PC-3 (cell line): ENCODE data around the gene TFF3.

Experiments
- CTCF ChIP-seq: fragments of 300-600 bp; sonication (generic); conservative IDR thresholded peaks from 2 replicates; pipeline ENCODE4 v1.5.1; 2017; ENCODE audit warnings: antibody characterized with exemption, low read depth, mild to moderate bottlenecking, low read length
- EZH2 ChIP-seq: fragments of 300-600 bp; sonication (generic); IDR thresholded peaks from one replicate; pipeline ENCODE4 v1.6.1; 2017; ENCODE audit warnings: antibody characterized with exemption, mild to moderate bottlenecking, low read length; ENCODE audit not compliant: unreplicated experiment
- EZH2phosphoT487 ChIP-seq: fragments of 300-600 bp; sonication (generic); IDR thresholded peaks from 2 replicates; pipeline ENCODE4 v1.6.1; 2018; ENCODE audit warnings: mild to moderate bottlenecking, antibody characterized with exemption, low read length, borderline replicate concordance

DNA sequence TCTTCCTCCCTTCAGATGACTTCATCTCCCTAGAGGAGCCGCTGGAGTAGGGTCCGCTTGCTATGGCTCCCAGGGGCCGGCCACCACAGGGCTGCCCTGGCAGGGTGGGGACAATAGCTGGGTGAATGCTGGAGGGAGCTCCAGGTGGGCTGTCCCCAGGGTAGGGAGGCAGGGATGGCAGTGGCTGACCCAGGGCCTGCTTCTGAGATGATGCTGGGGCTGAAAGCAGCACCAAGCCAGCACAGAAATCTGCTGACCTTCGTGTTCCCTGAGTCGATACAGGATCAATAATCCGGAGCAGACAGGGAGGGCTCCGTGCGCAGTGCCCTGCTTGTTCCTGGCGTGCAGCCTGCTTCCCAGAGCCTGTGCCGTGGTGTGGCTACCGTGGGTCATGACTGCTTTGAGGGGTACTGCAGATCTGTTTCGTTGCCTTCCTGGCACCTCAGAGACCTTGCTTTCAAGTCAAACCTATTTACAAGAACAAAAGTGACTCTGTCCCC, 34.0 kb downstream of the TFF3 start:
- no peak for TF ChIP-seq CTCF
- TF ChIP-seq EZH2: no peak
- no peak for TF ChIP-seq EZH2phosphoT487
